HG02623 (cell line): ENCODE results near the gene PPP1R12A.
A peak's percentile ranks its signal among the peaks of the same experiment; 100 is the strongest.

Source experiments
- ATAC-seq: cut with Tn5 transposase; IDR thresholded peaks from one replicate; pipeline ENCODE4 v1.9.1; 2021; ENCODE audit warnings: moderate library complexity; ENCODE audit not compliant: unreplicated experiment

Gene PPP1R12A

GRCh38 chr12:79769860-79770485 lies 164.9 kb downstream of the PPP1R12A start:
- ATAC-seq, result no peak

DNA sequence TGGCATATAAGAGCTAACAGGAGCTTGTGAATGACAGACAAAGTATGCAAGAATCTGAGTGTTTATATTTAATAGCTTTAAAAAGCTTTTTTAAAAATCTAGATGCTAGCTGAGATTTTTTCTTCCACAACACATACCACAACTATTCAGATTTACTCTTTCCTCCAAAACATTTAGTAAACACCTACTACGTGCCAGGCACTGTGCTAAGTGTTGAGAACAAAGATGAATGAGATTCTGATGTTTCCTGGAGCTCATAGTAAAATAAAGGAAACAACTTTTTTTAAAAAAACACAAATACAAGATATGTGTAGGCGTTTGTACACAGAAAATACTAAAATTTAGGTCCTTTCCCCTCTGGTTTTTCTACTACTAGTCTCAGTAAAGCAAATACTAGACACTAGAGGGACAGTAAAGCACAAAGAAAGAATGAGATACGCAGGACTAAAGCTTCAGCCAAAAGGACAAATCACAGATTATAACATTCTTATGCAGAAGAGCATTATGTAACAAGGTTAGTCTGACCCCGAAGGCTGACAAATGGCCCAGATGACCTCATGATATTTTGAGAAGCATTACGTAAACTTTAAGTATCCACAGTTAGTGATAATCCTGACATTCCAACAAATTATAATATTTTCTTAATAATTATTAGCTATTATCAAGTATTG lies 165.6 kb downstream of the PPP1R12A start:
- no peak for ATAC-seq

GRCh38 chr12:79766705-79767464 lies 168.0 kb downstream of the PPP1R12A start:
- ATAC-seq, result no peak

- ATAC-seq, result no peak
These were observed 169.7 kb downstream of the PPP1R12A start for GRCh38 chr12:79765157-79765556.

DNA sequence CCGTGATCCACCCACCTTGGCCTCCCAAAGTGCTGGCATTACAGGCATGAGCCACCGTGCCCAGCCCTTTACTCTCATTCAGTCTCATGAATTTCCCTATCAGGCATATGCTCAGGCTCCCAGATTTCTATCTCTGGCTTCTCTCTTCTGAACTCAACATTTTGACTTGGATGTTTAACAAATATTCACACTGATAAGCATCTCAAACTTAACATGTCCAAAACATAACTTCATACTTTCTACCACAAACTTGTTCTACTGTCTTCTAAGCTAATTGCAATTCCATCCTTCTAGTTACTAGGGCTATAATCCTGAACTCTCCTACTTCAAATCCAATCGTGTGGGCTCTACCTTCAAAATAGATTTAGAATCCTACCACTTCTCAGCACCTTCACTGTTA lies 170.3 kb downstream of the PPP1R12A start:
- ATAC-seq, result no peak

- no peak for ATAC-seq
These were observed 171.0 kb downstream of the PPP1R12A start for GRCh38 chr12:79763766-79764452.

- ATAC-seq, result no peak
These were observed 173.6 kb downstream of the PPP1R12A start for GRCh38 chr12:79761341-79761740.

DNA sequence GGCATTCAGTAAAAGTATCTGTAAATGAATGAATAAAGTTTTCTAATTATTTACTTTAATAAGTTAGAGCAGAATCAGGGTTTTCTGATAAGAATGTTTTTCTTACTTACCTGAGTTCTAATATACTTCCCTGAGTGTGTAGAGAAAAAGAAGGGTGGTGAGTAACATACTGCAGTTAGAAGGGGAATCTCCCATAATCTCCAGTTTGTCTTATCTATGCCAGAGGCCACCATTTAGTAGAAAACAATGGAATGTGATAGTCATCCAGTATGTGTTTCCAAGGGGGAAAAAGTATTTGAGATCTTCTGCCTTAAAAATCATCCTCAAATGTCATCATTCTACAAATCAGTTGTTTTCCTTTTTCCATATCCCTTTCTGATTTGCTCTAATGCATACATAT lies 187.6 kb downstream of the PPP1R12A start:
- ATAC-seq, result no peak

DNA sequence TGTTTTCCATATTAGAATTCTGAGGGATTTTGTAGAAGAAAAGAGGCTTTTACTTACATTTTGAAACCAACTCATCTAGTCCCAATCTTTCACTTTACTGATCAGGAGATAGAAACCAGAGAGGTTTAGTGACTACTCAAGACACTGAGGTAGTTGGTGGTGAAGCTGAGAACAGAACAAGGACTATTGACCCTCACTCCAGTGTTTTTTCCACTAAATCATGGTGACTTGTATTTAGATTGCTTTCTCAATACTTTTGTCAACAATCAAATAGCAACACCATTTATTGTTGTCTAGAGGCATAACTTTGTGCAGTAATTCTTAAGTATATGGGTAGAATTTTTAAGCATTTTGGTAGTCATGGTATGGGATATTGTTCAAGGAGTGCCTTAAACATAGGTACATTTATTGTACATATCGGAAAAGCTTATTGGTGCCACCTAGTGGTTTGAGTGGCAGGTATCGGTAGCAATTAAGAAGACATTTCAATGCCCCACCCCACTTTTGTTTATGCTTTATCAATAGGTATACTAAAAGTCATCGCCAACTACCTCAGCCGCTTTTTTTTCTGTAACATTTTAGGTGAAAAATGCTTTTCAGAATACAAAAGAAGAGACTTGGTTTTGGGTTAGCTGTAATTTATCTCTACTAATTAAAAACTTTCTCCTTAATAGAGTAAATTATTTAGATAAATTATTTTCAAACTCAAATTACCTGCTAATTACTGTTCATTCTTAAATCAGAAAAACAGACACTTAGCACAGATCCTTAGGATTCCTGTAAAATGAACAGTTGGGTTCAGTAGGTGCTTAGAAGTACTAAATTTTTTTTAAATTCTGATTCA lies 196.8 kb downstream of the PPP1R12A start:
- peak; percentile 86 for ATAC-seq

- no peak for ATAC-seq
These were observed 202.3 kb downstream of the PPP1R12A start for GRCh38 chr12:79732638-79733037.

DNA sequence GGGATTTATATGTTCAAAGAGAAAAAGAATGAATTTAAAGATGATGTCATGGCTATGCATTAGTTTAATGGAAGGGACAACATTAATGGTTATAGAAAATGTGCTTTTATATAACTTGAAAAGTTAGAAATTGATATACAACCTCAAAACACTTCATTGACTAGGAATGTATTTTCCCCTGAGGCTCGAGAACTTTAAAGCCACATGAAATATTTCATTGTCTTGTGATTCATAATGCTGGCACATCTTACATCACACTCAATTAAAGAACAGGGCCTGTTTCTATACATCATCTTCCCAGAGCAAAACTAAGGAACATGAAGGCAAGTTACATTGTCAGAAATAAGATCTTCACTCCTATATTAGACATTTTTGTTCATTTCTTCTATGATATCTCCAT lies 208.9 kb downstream of the PPP1R12A start:
- no peak for ATAC-seq
